ENCODE data around the gene YEATS2. TPM values are rescaled to one million over a fixed set of nuclear protein-coding genes. Genes with fewer than 3 reads are reported as not detected.
"Not testable (repeated sequence)": the region's sequence is repeated elsewhere in the genome, so short reads cannot be mapped to it uniquely, and the experiment has no call there.

YEATS2 gene
- total RNA-seq, 1 experiment from 2014 or later = 38.6 TPM

DNA sequence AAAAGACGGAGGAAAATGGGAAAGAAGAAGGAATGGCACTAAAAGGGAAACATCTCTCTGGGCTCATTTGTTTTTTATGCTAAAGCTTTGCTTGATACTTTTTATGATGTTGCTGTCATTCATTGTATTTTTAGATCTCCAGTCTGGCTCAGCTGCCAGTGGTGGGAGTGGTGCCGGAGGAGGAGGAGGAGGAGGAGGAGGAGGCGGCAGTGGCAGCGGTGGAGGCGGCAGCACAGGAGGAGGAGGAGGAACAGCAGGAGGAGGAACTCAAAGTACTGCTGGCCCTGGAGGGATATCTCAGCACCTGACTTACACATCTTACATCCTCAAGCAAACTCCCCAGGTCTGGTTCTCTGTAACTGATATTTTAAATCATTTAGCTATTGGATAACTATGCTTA is 78.2 kb downstream of the YEATS2 start:
- no peak overlapping the region for H3K27ac ChIP-seq (ENCODE audit: low read depth, low read length)
- H3K79me2 ChIP-seq (ENCODE audit: insufficient read depth, low read length) = no peaks in the 10 kb centered on the region
- no peaks in the 10 kb centered on the region for H3K9me2 ChIP-seq (ENCODE audit: insufficient read depth)
- no peak for TF ChIP-seq CBX3 (IDR thresholded peaks at IDR 0.05; ENCODE audit: low read depth)
- TF ChIP-seq EZH2 (IDR thresholded peaks at IDR 0.05) = no peak
- no peak for TF ChIP-seq EGR1 (IDR thresholded peaks at IDR 0.05; ENCODE audit: low read depth)
- no peak for TF ChIP-seq POLR2AphosphoS5 (IDR thresholded peaks at IDR 0.05; ENCODE audit: low read depth, low read length)
- TF ChIP-seq SRF (IDR thresholded peaks at IDR 0.05; ENCODE audit: low read depth) = no peak
- no peak for TF ChIP-seq ELF1 (IDR thresholded peaks at IDR 0.05; ENCODE audit: borderline replicate concordance, low read depth)
- no peak for TF ChIP-seq POLR2A (IDR thresholded peaks at IDR 0.05; ENCODE audit: borderline replicate concordance, extremely low read depth, insufficient read depth, insufficient read length)
- no peak for TF ChIP-seq REST (IDR thresholded peaks at IDR 0.05; ENCODE audit: low read depth)
- TF ChIP-seq ZNF274 (IDR thresholded peaks at IDR 0.05; ENCODE audit: low read depth, low read length) = no peak
- no peak for TF ChIP-seq EZH2phosphoT487 (IDR thresholded peaks at IDR 0.05; ENCODE audit: borderline replicate concordance)
- no peak for TF ChIP-seq FOSL1 (IDR thresholded peaks at IDR 0.05; ENCODE audit: low read depth)
- TF ChIP-seq CTCF (IDR thresholded peaks at IDR 0.05 in 2 of 3, conservative IDR thresholded peaks at IDR 0.05 in 1 of 3; ENCODE audit: borderline replicate concordance in 1 of 3, insufficient read depth in 1 of 3, low read depth in 2 of 3, low read length in 2 of 3) = no peak
- TF ChIP-seq ZFX (IDR thresholded peaks at IDR 0.05) = no peak
- no peak for TF ChIP-seq YY1 (IDR thresholded peaks at IDR 0.05; ENCODE audit: extremely low read depth, insufficient replicate concordance, low read depth, low read length)
- TF ChIP-seq RAD21 (IDR thresholded peaks at IDR 0.05; ENCODE audit: low read depth) = no peak
- no peak overlapping the region for H3K9ac ChIP-seq (ENCODE audit: low read length)
- no peak overlapping the region for H3K4me3 ChIP-seq (replicated peaks in 1 of 2; ENCODE audit: low read depth in 1 of 2, low read length in 2 of 2)
- ChIA-PET CTCF (interaction anchor here (1.2 kb wide), 1 partner anchor 9 kb away, joined by 6 read pairs; no protein-coding TSS in a partner anchor), POLR2A (no interaction called here), RAD21 (ENCODE audit: low non-redundant PET in 1 of 2, low total read pairs in 2 of 2, uncharacterized antibody in 2 of 2, unreplicated experiment in 2 of 2) (no interaction called here)
- intact Hi-C loops (cut with micrococcal nuclease) = no loop called here
- H3K4me1 ChIP-seq (ENCODE audit: control insufficient read depth in 1 of 2, insufficient read depth in 2 of 2, low read length in 2 of 2) = no peaks in the 10 kb centered on the region
- H3K36me3 ChIP-seq (ENCODE audit: control insufficient read depth in 1 of 2, insufficient read depth in 2 of 2, low read length in 2 of 2) = peaks cover 40 to 50% of the 10 kb centered on the region in 2 experiments
- no peak overlapping the region for H3K4me2 ChIP-seq (ENCODE audit: low read length)
- H2AFZ ChIP-seq (ENCODE audit: low read depth, low read length, poor library complexity, severe bottlenecking) = no peak overlapping the region
- no peaks in the 10 kb centered on the region for H4K20me1 ChIP-seq (ENCODE audit: insufficient read depth)
- no TSS peak for BruUV-seq (replicated peaks)
- no peaks in the 10 kb centered on the region for H3K27me3 ChIP-seq (ENCODE audit: insufficient read depth, low read length)
- DNase-seq (ENCODE audit: low read depth, low spot score) = no peak
- no peaks in the 10 kb centered on the region for H3K9me3 ChIP-seq (ENCODE audit: control insufficient read depth in 1 of 2, insufficient read depth in 1 of 2, low read depth in 1 of 2, low read length in 2 of 2)
- no peak for ATAC-seq

DNA sequence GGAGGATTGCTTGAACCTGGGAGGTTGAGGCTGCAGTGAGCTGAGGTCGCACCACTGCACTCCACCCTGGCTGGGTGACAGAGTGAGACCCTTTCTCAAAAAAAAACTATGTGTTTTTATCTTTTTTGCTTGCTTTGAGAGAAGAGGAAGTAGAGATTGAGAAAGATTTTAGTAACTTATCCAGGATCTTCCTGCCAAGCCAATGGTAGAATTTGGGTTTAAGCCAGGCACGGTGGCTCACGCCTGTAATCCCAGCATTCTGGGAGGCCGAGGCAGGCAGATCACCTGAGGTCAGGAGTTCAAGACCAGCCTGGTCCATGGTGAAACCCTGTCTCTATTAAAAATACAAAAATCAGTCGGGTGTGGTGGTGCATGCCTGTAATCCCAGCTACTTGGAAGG is 78.9 kb downstream of the YEATS2 start:
- POLR2A ChIA-PET; H2AFZ ChIP-seq (ENCODE audit: low read depth, low read length, poor library complexity, severe bottlenecking); DNase-seq (ENCODE audit: low read depth, low spot score); H3K9me2 ChIP-seq (ENCODE audit: insufficient read depth); H3K9me3 ChIP-seq (ENCODE audit: control insufficient read depth in 1 of 2, insufficient read depth in 1 of 2, low read depth in 1 of 2, low read length in 2 of 2); H3K4me2 ChIP-seq (ENCODE audit: low read length); H3K27ac ChIP-seq (ENCODE audit: low read depth, low read length); RAD21 ChIA-PET (ENCODE audit: low non-redundant PET in 1 of 2, low total read pairs in 2 of 2, uncharacterized antibody in 2 of 2, unreplicated experiment in 2 of 2); H3K4me3 ChIP-seq (replicated peaks in 1 of 2; ENCODE audit: low read depth in 1 of 2, low read length in 2 of 2); H3K27me3 ChIP-seq (ENCODE audit: insufficient read depth, low read length); BruUV-seq (replicated peaks); H3K79me2 ChIP-seq (ENCODE audit: insufficient read depth, low read length); intact Hi-C loops (cut with micrococcal nuclease); H3K9ac ChIP-seq (ENCODE audit: low read length); ATAC-seq; H3K4me1 ChIP-seq (ENCODE audit: control insufficient read depth in 1 of 2, insufficient read depth in 2 of 2, low read length in 2 of 2); H4K20me1 ChIP-seq (ENCODE audit: insufficient read depth): not testable (repeated sequence)
- H3K36me3 ChIP-seq (ENCODE audit: control insufficient read depth in 1 of 2, insufficient read depth in 2 of 2, low read length in 2 of 2) = peaks cover 45 to 51% of the 10 kb centered on the region in 2 experiments
- CTCF ChIA-PET = interaction anchor here (1.2 kb wide), 1 partner anchor 9 kb away, joined by 6 read pairs; no protein-coding TSS in a partner anchor

All from HCT116 (cell line).